Measurements from ENCODE around the gene FAM20C. TPM values are rescaled to one million over a fixed set of nuclear protein-coding genes. Genes with fewer than 3 reads are reported as not detected.

The FAM20C gene
- total RNA-seq, 2 donors from 2014 or later, result 32.5 to 106 TPM

- TF ChIP-seq CTCF (IDR thresholded peaks at IDR 0.05), result no peak
- ATAC-seq (ENCODE audit: insufficient number of reproducible peaks, low FRiP score, low read depth) (no peak), DNase-seq (ENCODE audit: low spot score) (peak; percentile 47)
- H3K27me3 ChIP-seq (replicated peaks; ENCODE audit: insufficient read depth), result no peaks in the 10 kb centered on the region
- peak overlapping the region; percentile 51 for H3K4me3 ChIP-seq
- H3K36me3 ChIP-seq, result no peaks in the 10 kb centered on the region
- H3K27ac ChIP-seq, result peak overlapping the region; percentile 88 to 96
- no peaks in the 10 kb centered on the region for H3K9me3 ChIP-seq
- peaks cover 63 to 90% of the 10 kb centered on the region in 2 donors for H3K4me1 ChIP-seq (ENCODE audit: control insufficient read depth in 1 of 2, low read depth in 2 of 2)
These were observed 40.3 kb downstream of the FAM20C start for GRCh38 chr7:232410-233248.

GRCh38 chr7:233249-234035 is 41.1 kb downstream of the FAM20C start:
- no peaks in the 10 kb centered on the region for H3K27me3 ChIP-seq (replicated peaks; ENCODE audit: insufficient read depth)
- H3K9me3 ChIP-seq, result no peaks in the 10 kb centered on the region
- no peak for TF ChIP-seq CTCF (IDR thresholded peaks at IDR 0.05)
- peak overlapping the region; percentile 88 to 96 for H3K27ac ChIP-seq
- H3K4me1 ChIP-seq (ENCODE audit: control insufficient read depth in 1 of 2, low read depth in 2 of 2), result peaks cover 57 to 82% of the 10 kb centered on the region in 2 donors
- DNase-seq (ENCODE audit: low spot score), result no peak
- H3K36me3 ChIP-seq, result no peaks in the 10 kb centered on the region
- no peak for ATAC-seq (ENCODE audit: insufficient number of reproducible peaks, low FRiP score, low read depth)
- peak overlapping the region; percentile 65 for H3K4me3 ChIP-seq

GRCh38 chr7:234051-234707 is 41.8 kb downstream of the FAM20C start:
- Histone ChIP-seq H3K36me3 (no peaks in the 10 kb centered on the region), H3K27ac (peak overlapping the region; percentile 88 to 96), H3K9me3 (no peaks in the 10 kb centered on the region), H3K4me1 (ENCODE audit: control insufficient read depth in 1 of 2, low read depth in 2 of 2) (peaks cover 51 to 74% of the 10 kb centered on the region in 2 donors), H3K27me3 (replicated peaks; ENCODE audit: insufficient read depth) (no peaks in the 10 kb centered on the region), H3K4me3 (peak overlapping the region; percentile 65)
- ATAC-seq (ENCODE audit: insufficient number of reproducible peaks, low FRiP score, low read depth) (peak; percentile 14), DNase-seq (ENCODE audit: low spot score) (no peak)
- no peak for TF ChIP-seq CTCF (IDR thresholded peaks at IDR 0.05)

GRCh38 chr7:234708-235553 is 42.6 kb downstream of the FAM20C start:
- H3K4me3 ChIP-seq, result peak overlapping the region; percentile 65
- DNase-seq (ENCODE audit: low spot score) (no peak), ATAC-seq (ENCODE audit: insufficient number of reproducible peaks, low FRiP score, low read depth) (no peak)
- peak overlapping the region; percentile 88 to 96 for H3K27ac ChIP-seq
- TF ChIP-seq CTCF (IDR thresholded peaks at IDR 0.05), result no peak
- H3K4me1 ChIP-seq (ENCODE audit: control insufficient read depth in 1 of 2, low read depth in 2 of 2), result peaks cover 51 to 67% of the 10 kb centered on the region in 2 donors
- H3K27me3 ChIP-seq (replicated peaks; ENCODE audit: insufficient read depth), result no peaks in the 10 kb centered on the region
- no peaks in the 10 kb centered on the region for H3K9me3 ChIP-seq
- no peaks in the 10 kb centered on the region for H3K36me3 ChIP-seq
